ENCODE measurements around the gene NTM.

GRCh38 chr11:131389582-131389981, 19.2 kb downstream of the NTM start:
- TF ChIP-seq, protein P1, sequence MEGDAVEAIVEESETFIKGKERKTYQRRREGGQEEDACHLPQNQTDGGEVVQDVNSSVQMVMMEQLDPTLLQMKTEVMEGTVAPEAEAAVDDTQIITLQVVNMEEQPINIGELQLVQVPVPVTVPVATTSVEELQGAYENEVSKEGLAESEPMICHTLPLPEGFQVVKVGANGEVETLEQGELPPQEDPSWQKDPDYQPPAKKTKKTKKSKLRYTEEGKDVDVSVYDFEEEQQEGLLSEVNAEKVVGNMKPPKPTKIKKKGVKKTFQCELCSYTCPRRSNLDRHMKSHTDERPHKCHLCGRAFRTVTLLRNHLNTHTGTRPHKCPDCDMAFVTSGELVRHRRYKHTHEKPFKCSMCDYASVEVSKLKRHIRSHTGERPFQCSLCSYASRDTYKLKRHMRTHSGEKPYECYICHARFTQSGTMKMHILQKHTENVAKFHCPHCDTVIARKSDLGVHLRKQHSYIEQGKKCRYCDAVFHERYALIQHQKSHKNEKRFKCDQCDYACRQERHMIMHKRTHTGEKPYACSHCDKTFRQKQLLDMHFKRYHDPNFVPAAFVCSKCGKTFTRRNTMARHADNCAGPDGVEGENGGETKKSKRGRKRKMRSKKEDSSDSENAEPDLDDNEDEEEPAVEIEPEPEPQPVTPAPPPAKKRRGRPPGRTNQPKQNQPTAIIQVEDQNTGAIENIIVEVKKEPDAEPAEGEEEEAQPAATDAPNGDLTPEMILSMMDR (IDR thresholded peaks at IDR 0.05), result no peak
- no peak for TF ChIP-seq POLR2A (IDR thresholded peaks at IDR 0.05)
